HG02981 (cell line): ENCODE measurements around the gene SPACA6.
"Not testable (repeated sequence)": the region's sequence is repeated elsewhere in the genome, so short reads cannot be mapped to it uniquely, and the experiment has no call there.

Experiments
- ATAC-seq: cut with Tn5 transposase; IDR thresholded peaks from one replicate; pipeline ENCODE4 v1.9.1; 2021; ENCODE audit warnings: mild to moderate bottlenecking, moderate library complexity; ENCODE audit not compliant: unreplicated experiment

SPACA6 gene

GRCh38 chr19:51693260-51693659, at the start of gene SPACA6:
Gene SPACA6 (plus strand): TSS chr19:51693330. CDS start chr19:51693527, 197 bp downstream.
- ATAC-seq = no peak

- ATAC-seq = no peak
Measured at GRCh38 chr19:51644636-51645271, 48.4 kb upstream of the SPACA6 start.

- ATAC-seq = not testable (repeated sequence)
Measured at GRCh38 chr19:51646730-51647129, 46.4 kb upstream of the SPACA6 start, which contains the start of gene SIGLEC14. Gene SIGLEC14 (minus strand): TSS chr19:51646825. CDS start chr19:51646759, 66 bp downstream.

- no peak for ATAC-seq
Measured at GRCh38 chr19:51647318-51647717, 45.8 kb upstream of the SPACA6 start.

- ATAC-seq = no peak
Measured at GRCh38 chr19:51651216-51651846, 41.8 kb upstream of the SPACA6 start.

GRCh38 chr19:51652266-51652665, 40.9 kb upstream of the SPACA6 start:
- ATAC-seq = no peak

GRCh38 chr19:51653162-51653561, 40.0 kb upstream of the SPACA6 start:
- no peak for ATAC-seq

- no peak for ATAC-seq
Measured at GRCh38 chr19:51654783-51655182, 38.3 kb upstream of the SPACA6 start.

GRCh38 chr19:51660975-51661600, 32.0 kb upstream of the SPACA6 start:
- no peak for ATAC-seq

GRCh38 chr19:51663650-51664049, 29.5 kb upstream of the SPACA6 start:
- ATAC-seq = no peak

GRCh38 chr19:51664131-51664530, 29.0 kb upstream of the SPACA6 start:
- no peak for ATAC-seq

GRCh38 chr19:51664997-51665396, 28.1 kb upstream of the SPACA6 start:
- no peak for ATAC-seq

- ATAC-seq = no peak
Measured at GRCh38 chr19:51668216-51668615, 24.9 kb upstream of the SPACA6 start.

- not testable (repeated sequence) for ATAC-seq
Measured at GRCh38 chr19:51675911-51676565, 17.1 kb upstream of the SPACA6 start.

- ATAC-seq = no peak
Measured at GRCh38 chr19:51676566-51677083, 16.5 kb upstream of the SPACA6 start.

GRCh38 chr19:51680474-51680873, 12.7 kb upstream of the SPACA6 start:
- ATAC-seq = no peak

- ATAC-seq = no peak
Measured at GRCh38 chr19:51681286-51681941, 11.7 kb upstream of the SPACA6 start.

- ATAC-seq = no peak
Measured at GRCh38 chr19:51686171-51686570, 7.0 kb upstream of the SPACA6 start.

GRCh38 chr19:51687791-51688670, 5.1 kb upstream of the SPACA6 start:
- ATAC-seq = no peak
